Endodermal cell (in vitro differentiated cells): Measurements from ENCODE around the gene TMSB4X. TPM values are rescaled to one million over a fixed set of nuclear protein-coding genes. Genes with fewer than 3 reads are reported as not detected.

Experiments used
- DNase-seq: peaks from one replicate; pipeline ENCODE4 v3.0.0-alpha.2; 2017
- H3K27ac ChIP-seq: 2 replicates; pipeline ENCODE4 v1.5.1; 2013; ENCODE audit warnings: mild to moderate bottlenecking, low read depth, low read length, moderate library complexity
- H3K27me3 ChIP-seq: 2 replicates; pipeline ENCODE4 v1.6.1; 2013; ENCODE audit warnings: mild to moderate bottlenecking, low read length, moderate library complexity; ENCODE audit not compliant: insufficient read depth, control insufficient read depth, poor library complexity, severe bottlenecking
- H3K36me3 ChIP-seq: 2 replicates; pipeline ENCODE4 v1.7.0; 2013; ENCODE audit warnings: mild to moderate bottlenecking, low read length, moderate library complexity; ENCODE audit not compliant: control insufficient read depth, insufficient read depth
- H3K4me1 ChIP-seq: one replicate; pipeline ENCODE4 v1.7.0; 2013; ENCODE audit warnings: low read length; ENCODE audit not compliant: control insufficient read depth, insufficient read depth
- H3K4me3 ChIP-seq: 2 replicates; pipeline ENCODE4 v1.5.1; 2013; ENCODE audit warnings: mild to moderate bottlenecking, low read length, moderate library complexity
- H3K9ac ChIP-seq: 2 replicates; pipeline ENCODE4 v1.6.1; 2013; ENCODE audit warnings: mild to moderate bottlenecking, low read length, moderate library complexity; ENCODE audit not compliant: poor library complexity, severe bottlenecking; ENCODE audit errors: extremely low read depth
- H3K9me3 ChIP-seq: 2 replicates; pipeline ENCODE4 v1.6.1; 2013; ENCODE audit warnings: mild to moderate bottlenecking, low read length, moderate library complexity; ENCODE audit not compliant: control insufficient read depth
- H3K27ac Mint-ChIP-seq: 2 replicates; pipeline ENCODE4 v1.8.0; 2020; ENCODE audit warnings: mixed read lengths
- H3K27me3 Mint-ChIP-seq: 2 replicates; pipeline ENCODE4 v1.8.0; 2021; ENCODE audit warnings: mild to moderate bottlenecking, mixed read lengths; ENCODE audit not compliant: insufficient read depth
- H3K36me3 Mint-ChIP-seq: 2 replicates; pipeline ENCODE4 v1.8.0; 2020; ENCODE audit warnings: low read depth, mixed read lengths
- H3K4me1 Mint-ChIP-seq: 2 replicates; pipeline ENCODE4 v1.8.0; 2020; ENCODE audit warnings: mixed read lengths
- H3K4me3 Mint-ChIP-seq: 2 replicates; pipeline ENCODE4 v1.8.0; 2020; ENCODE audit warnings: mild to moderate bottlenecking, moderate library complexity, mixed read lengths
- H3K9me3 Mint-ChIP-seq: 2 replicates; pipeline ENCODE4 v1.8.0; 2020; ENCODE audit warnings: mild to moderate bottlenecking, mixed read lengths
- CTCF ChIP-seq: fragments of 200-600 bp; sonication (generic); conservative IDR thresholded peaks from 2 replicates; pipeline ENCODE4 v1.5.0; 2021; ENCODE audit warnings: antibody characterized with exemption, mild to moderate bottlenecking
- WGBS, 2 experiments: methylation state at CpG; one replicate each; pipeline versions ENCODE4 v1.1.5 to v1.1.7; 2013; ENCODE audit warnings: missing lambda C conversion rate in 2 of 2, mixed read lengths in 1 of 2; ENCODE audit not compliant: insufficient coverage in 1 of 2, insufficient read length in 1 of 2; 5-methylcytosine and 5-hydroxymethylcytosine counted together
- total RNA-seq, 2 donors: library from RNA; stranded (reverse); fragmentation: NEBNext Ultra II Directional in 1 of 2; extraction: Animal tissue kit (Norgen Biotek cat#: 25700) in 1 of 2; gene quantifications; 2 replicates in 1 of 2; 3 replicates in 1 of 2; pipeline ENCODE4 v1.2.1, GENCODE V29; 2021

TMSB4X gene
- total RNA-seq, 2 donors from 2014 or later: 1,539 to 2,456 TPM

- H3K27me3 ChIP-seq: no peaks in the 10 kb centered on the region
- H3K27ac ChIP-seq: no peak overlapping the region
- no peaks in the 10 kb centered on the region for H3K4me1 ChIP-seq
- Mint-ChIP-seq H3K4me1 (peaks cover 21% of the 10 kb centered on the region), H3K27me3 (no peaks in the 10 kb centered on the region), H3K4me3 (no peak overlapping the region), H3K36me3 (no peaks in the 10 kb centered on the region), H3K27ac (no peak overlapping the region), H3K9me3 (peaks cover 76% of the 10 kb centered on the region)
- H3K36me3 ChIP-seq: no peaks in the 10 kb centered on the region
- H3K9ac ChIP-seq: no peak overlapping the region
- no peak for TF ChIP-seq CTCF
- H3K9me3 ChIP-seq: no peaks in the 10 kb centered on the region
- WGBS, 2 experiments: 90 to 96% methylated on average over 5 of the region's 5 CpGs
- no peak overlapping the region for H3K4me3 ChIP-seq
- no peak for DNase-seq
Measured at GRCh38 chrX:12951595-12951975, 23.3 kb upstream of the TMSB4X start.

- Histone ChIP-seq H3K27ac (no peak overlapping the region), H3K9me3 (no peaks in the 10 kb centered on the region), H3K27me3 (no peaks in the 10 kb centered on the region), H3K4me3 (no peak overlapping the region), H3K4me1 (no peaks in the 10 kb centered on the region), H3K36me3 (no peaks in the 10 kb centered on the region), H3K9ac (no peak overlapping the region)
- H3K36me3 Mint-ChIP-seq: no peaks in the 10 kb centered on the region
- H3K27me3 Mint-ChIP-seq: no peaks in the 10 kb centered on the region
- no peak overlapping the region for H3K4me3 Mint-ChIP-seq
- DNase-seq: no peak
- H3K27ac Mint-ChIP-seq: no peak overlapping the region
- 95% methylated on average over 8 of the region's 8 CpGs; no CpG with 5 or more reads in 1 of the 2 experiments for WGBS, 2 experiments
- no peak for TF ChIP-seq CTCF
- peaks cover 14% of the 10 kb centered on the region for H3K4me1 Mint-ChIP-seq
- H3K9me3 Mint-ChIP-seq: peaks cover 76% of the 10 kb centered on the region
Measured at GRCh38 chrX:12953420-12953819, 21.5 kb upstream of the TMSB4X start.

GRCh38 chrX:12954376-12954775 is 20.5 kb upstream of the TMSB4X start:
- Mint-ChIP-seq H3K9me3 (peaks cover 74% of the 10 kb centered on the region), H3K4me3 (no peak overlapping the region), H3K27me3 (no peaks in the 10 kb centered on the region), H3K4me1 (peaks cover 6% of the 10 kb centered on the region), H3K36me3 (no peaks in the 10 kb centered on the region), H3K27ac (no peak overlapping the region)
- H3K36me3 ChIP-seq: no peaks in the 10 kb centered on the region
- no peaks in the 10 kb centered on the region for H3K27me3 ChIP-seq
- H3K9me3 ChIP-seq: no peaks in the 10 kb centered on the region
- 93% methylated on average over 6 of the region's 9 CpGs; no CpG with 5 or more reads in 1 of the 2 experiments for WGBS, 2 experiments
- no peak overlapping the region for H3K27ac ChIP-seq
- DNase-seq: no peak
- H3K4me1 ChIP-seq: no peaks in the 10 kb centered on the region
- H3K4me3 ChIP-seq: no peak overlapping the region
- no peak overlapping the region for H3K9ac ChIP-seq
- no peak for TF ChIP-seq CTCF
